ENCODE measurements around the gene RBP3. TPM values are rescaled to one million over a fixed set of nuclear protein-coding genes. Genes with fewer than 3 reads are reported as not detected.
"Not testable (repeated sequence)": the region's sequence is repeated elsewhere in the genome, so short reads cannot be mapped to it uniquely, and the experiment has no call there.

Gene RBP3
- total and polyA plus RNA-seq, 9 donors, result not detected

DNA sequence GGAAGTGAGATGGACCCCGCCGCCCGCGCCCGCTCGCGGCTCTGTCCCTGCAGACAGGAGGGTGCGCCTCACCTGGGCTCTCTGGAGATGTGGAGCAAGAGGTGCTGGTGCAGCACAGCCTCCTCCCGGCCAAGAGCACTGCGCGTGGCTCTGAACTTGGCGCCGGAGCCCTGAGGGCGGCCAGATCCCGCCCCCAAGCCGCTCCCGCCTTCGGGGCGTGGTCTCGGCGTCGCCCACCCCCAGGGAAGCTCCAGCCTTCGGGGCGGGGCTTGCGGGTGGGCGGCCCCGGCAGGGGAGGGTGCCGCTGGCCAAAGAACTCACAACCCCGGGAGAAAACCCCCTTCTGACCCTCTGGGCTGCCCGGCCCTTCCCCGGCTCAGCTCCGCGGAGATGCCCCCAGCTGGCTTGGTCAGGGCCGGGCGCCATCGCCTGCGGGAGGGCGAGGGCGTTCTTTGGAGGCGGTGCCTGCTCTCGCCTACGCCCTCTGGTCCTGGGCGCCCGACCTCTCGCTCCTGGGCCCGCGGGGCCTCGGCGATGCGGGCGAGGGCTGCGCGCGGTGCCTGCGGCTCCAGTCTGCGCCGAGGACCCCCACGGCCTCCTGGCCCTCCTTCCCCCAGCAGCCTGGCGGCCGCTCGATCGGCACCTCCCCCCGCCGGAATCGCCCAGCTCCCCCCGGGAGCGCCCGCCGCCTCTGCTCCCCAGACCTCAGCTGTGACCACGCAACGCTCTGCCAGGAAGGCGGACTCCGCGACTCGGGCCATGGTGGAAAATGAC, 36.2 kb downstream of the RBP3 start, which contains the start of gene ZNF488:
Gene ZNF488 (minus strand): TSS at position 146 of the 774 bp plus-strand sequence. CDS start 15,464 bp downstream, outside the sequence.
- Histone ChIP-seq H3K27me3 (no peaks in the 10 kb centered on the region), H3K4me3 (peak within 1 kb of the TSS; percentile 96), H3K4me1 (ENCODE audit: insufficient read depth) (no peaks in the 10 kb centered on the region), H3K27ac (peak within 1 kb of the TSS; percentile 3 to 68), H3K36me3 (no peaks in the 10 kb centered on the region), H3K9me3 (no peaks in the 10 kb centered on the region)
- 0 to 1% (median 1%) methylated on average over 69 to 75 of the region's 75 CpGs for WGBS, 3 donors
- peak; percentile 79 to 90 (median 84) for DNase-seq
- TF ChIP-seq EP300 (IDR thresholded peaks at IDR 0.05) (no peak), POLR2A (IDR thresholded peaks at IDR 0.05) (no peak)
- intact Hi-C loops (cut with DNase I), result loop anchor here in 1 of 4 donors (10.0 kb wide), 1 partner anchor 1100 kb away; the partner anchor contains the start of gene ANTXRL

DNA sequence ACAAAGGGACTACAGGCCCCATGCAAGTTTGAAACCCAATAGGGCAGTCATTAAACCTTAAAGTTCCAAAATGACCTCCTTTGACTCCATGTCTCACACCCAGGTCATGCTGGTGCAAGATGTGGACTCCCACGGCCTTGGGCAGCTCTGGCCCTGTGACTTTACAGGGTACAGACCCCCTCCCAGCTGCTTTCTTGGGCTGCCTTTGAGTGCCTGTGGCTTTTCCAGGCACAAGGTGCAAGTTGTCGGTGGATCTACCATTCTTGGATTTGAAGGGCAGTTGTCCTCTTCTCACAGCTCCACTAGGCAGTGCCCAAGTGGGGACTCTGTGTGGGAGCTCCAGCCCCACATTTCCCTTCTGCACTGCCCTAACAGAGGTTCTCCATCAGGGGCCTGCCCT, 37.9 kb downstream of the RBP3 start:
- not testable (repeated sequence) for H3K27ac ChIP-seq; H3K4me3 ChIP-seq; H3K9me3 ChIP-seq; H3K4me1 ChIP-seq (ENCODE audit: insufficient read depth); H3K27me3 ChIP-seq; H3K36me3 ChIP-seq
- intact Hi-C loops (cut with DNase I), result loop anchor here in 1 of 4 donors (10.0 kb wide), 1 partner anchor 1101 kb away; the partner anchor contains the start of gene ANTXRL
- 88 to 91% (median 88%) methylated on average over 2 of the region's 2 CpGs for WGBS, 3 donors
- DNase-seq, result peak in 1 of 5 donors; percentile 1

DNA sequence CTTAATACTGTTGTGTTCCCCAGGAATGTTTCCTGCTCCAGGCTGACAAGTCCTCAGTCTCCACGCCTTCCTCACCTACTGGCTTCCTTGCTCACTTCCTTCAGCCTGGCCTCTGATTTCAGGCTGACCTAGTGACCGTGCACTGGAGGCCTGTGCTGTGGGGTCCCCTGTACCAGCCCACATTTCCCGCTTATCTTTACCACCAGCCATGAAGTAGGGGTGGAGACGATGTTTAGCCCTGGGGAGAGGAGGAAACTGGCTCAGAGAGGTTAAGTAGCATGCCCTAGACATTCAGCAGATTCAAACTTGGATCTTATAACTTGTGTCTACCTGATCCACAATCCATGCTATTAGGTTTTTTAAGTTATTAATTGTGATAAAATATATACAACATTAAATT, 40.7 kb downstream of the RBP3 start:
- intact Hi-C loops (cut with DNase I), result loop anchor here in 1 of 4 donors (10.0 kb wide), 1 partner anchor 1104 kb away; the partner anchor contains the start of gene ANTXRL
- no peak overlapping the region for H3K4me3 ChIP-seq
- H3K27ac ChIP-seq, result no peak overlapping the region
- H3K36me3 ChIP-seq, result no peaks in the 10 kb centered on the region
- H3K4me1 ChIP-seq (ENCODE audit: insufficient read depth), result no peaks in the 10 kb centered on the region
- no peaks in the 10 kb centered on the region for H3K27me3 ChIP-seq
- WGBS, 3 donors, result 88 to 95% (median 95%) methylated on average over 4 of the region's 4 CpGs
- no peaks in the 10 kb centered on the region for H3K9me3 ChIP-seq
- TF ChIP-seq, protein P1, sequence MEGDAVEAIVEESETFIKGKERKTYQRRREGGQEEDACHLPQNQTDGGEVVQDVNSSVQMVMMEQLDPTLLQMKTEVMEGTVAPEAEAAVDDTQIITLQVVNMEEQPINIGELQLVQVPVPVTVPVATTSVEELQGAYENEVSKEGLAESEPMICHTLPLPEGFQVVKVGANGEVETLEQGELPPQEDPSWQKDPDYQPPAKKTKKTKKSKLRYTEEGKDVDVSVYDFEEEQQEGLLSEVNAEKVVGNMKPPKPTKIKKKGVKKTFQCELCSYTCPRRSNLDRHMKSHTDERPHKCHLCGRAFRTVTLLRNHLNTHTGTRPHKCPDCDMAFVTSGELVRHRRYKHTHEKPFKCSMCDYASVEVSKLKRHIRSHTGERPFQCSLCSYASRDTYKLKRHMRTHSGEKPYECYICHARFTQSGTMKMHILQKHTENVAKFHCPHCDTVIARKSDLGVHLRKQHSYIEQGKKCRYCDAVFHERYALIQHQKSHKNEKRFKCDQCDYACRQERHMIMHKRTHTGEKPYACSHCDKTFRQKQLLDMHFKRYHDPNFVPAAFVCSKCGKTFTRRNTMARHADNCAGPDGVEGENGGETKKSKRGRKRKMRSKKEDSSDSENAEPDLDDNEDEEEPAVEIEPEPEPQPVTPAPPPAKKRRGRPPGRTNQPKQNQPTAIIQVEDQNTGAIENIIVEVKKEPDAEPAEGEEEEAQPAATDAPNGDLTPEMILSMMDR (IDR thresholded peaks at IDR 0.05), result no peak
- TF ChIP-seq EP300 (IDR thresholded peaks at IDR 0.05) (no peak), POLR2A (IDR thresholded peaks at IDR 0.05) (no peak)
- no peak for DNase-seq

DNA sequence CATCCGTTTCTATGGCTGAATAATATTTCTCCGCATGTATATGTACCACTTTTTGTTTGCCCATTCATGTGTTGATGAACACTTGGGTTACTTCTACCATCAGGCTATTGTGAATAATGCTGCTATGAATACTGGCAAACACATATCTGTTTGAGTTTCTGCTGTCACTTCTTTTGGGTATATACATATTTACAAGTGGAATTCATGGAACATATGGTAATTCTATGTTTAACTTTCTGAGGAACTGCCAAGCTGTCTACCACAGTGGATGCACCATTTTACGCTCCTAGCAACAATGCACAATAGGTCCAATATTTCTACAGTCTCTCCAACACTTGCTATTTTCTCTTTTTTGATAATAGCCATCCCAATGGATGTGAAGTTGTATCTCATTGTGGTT, 41.5 kb downstream of the RBP3 start:
- no peak for DNase-seq
- intact Hi-C loops (cut with DNase I), result loop anchor here in 1 of 4 donors (10.0 kb wide), 1 partner anchor 1105 kb away; the partner anchor contains the start of gene ANTXRL
- H3K4me1 ChIP-seq (ENCODE audit: insufficient read depth), result no peaks in the 10 kb centered on the region
- no peak overlapping the region for H3K4me3 ChIP-seq
- H3K27me3 ChIP-seq, result no peaks in the 10 kb centered on the region
- TF ChIP-seq EP300 (IDR thresholded peaks at IDR 0.05), result no peak
- H3K9me3 ChIP-seq, result no peaks in the 10 kb centered on the region
- H3K27ac ChIP-seq, result no peak overlapping the region
- no peaks in the 10 kb centered on the region for H3K36me3 ChIP-seq
- WGBS, 3 donors, result 93 to 97% (median 96%) methylated on average over 3 of the region's 3 CpGs

DNA sequence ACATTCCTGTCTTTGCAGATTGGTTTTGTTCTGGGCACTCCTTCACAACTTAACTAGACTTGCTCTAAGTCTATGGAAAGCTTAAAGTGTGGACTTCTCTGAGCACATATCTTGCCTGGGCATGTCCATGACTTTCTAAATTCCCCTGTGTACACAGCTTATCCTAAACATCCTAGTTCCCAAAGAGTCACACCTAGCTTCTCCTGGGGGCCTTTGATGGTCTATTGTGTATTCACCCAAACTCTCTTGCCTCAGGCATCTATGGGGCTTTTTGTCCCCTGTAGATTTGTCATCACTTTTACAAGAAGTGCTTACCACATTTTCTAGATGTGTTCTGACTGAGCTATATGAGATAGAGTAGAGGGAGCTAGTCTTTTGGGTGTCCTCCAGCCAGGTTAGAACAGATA, 48.2 kb downstream of the RBP3 start:
- no peaks in the 10 kb centered on the region for H3K4me1 ChIP-seq (ENCODE audit: insufficient read depth)
- TF ChIP-seq POLR2A (IDR thresholded peaks at IDR 0.05) (no peak), EP300 (IDR thresholded peaks at IDR 0.05) (no peak)
- TF ChIP-seq, protein P1 (IDR thresholded peaks at IDR 0.05), result no peak
- H3K27me3 ChIP-seq, result no peaks in the 10 kb centered on the region
- intact Hi-C loops (cut with DNase I), result no loop called here
- no peak overlapping the region for H3K27ac ChIP-seq
- H3K9me3 ChIP-seq, result no peaks in the 10 kb centered on the region
- no peaks in the 10 kb centered on the region for H3K36me3 ChIP-seq
- no peak overlapping the region for H3K4me3 ChIP-seq
- DNase-seq, result no peak

DNA sequence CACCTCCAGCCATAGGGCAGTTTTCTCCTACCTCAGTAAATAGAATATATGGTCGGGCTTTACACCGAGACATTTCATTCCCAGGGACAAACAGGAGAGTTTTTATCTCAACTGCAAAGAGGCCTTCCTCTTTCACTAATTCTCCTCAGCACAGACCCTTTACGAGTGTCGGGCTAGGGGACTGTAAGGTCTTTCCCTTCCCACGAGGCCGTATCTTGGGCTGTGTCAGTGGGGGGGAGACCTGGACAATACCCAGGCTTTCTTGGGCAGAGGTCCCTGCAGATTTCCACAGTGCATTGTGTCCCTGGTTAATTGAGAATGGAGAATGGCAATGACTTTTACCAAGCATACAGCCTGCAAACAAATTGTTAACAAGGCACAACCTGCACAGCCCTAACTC, 49.1 kb downstream of the RBP3 start:
- DNase-seq, result no peak
- H3K4me3 ChIP-seq, result no peak overlapping the region
- intact Hi-C loops (cut with DNase I), result no loop called here
- H3K36me3 ChIP-seq, result no peaks in the 10 kb centered on the region
- TF ChIP-seq, protein P1 (IDR thresholded peaks at IDR 0.05), result no peak
- TF ChIP-seq EP300 (IDR thresholded peaks at IDR 0.05) (no peak), POLR2A (IDR thresholded peaks at IDR 0.05) (no peak)
- 75 to 84% (median 83%) methylated on average over 6 of the region's 6 CpGs for WGBS, 3 donors
- H3K27me3 ChIP-seq, result no peaks in the 10 kb centered on the region
- H3K4me1 ChIP-seq (ENCODE audit: insufficient read depth), result no peaks in the 10 kb centered on the region
- no peak overlapping the region for H3K27ac ChIP-seq
- H3K9me3 ChIP-seq, result no peaks in the 10 kb centered on the region

Measured in ovary (tissue), 9 donors.